Liver (tissue), 9 donors: ENCODE results near the gene DZIP1L. TPM values are rescaled to one million over a fixed set of nuclear protein-coding genes. Genes with fewer than 3 reads are reported as not detected.

Experiments
- DNase-seq: peaks from one replicate; pipeline ENCODE4 v3.0.0-alpha.2; 2017; ENCODE audit warnings: low spot score
- H3K27ac ChIP-seq, 2 donors: one replicate each; pipeline ENCODE4 v1.7.0; 2013; ENCODE audit warnings: inconsistent platforms in 2 of 2, low read length in 2 of 2, control low read depth in 1 of 2, low read depth in 1 of 2, mild to moderate bottlenecking in 1 of 2
- H3K27me3 ChIP-seq, 4 donors: one replicate each; pipeline versions ENCODE4 v1.6.1 to v1.7.0; 2013; ENCODE audit warnings: low read length in 3 of 4, inconsistent platforms in 1 of 4, mild to moderate bottlenecking in 1 of 4, moderate library complexity in 1 of 4; ENCODE audit not compliant: control insufficient read depth in 4 of 4, insufficient read depth in 4 of 4
- H3K36me3 ChIP-seq, 4 donors: one replicate each; pipeline versions ENCODE4 v1.6.1 to v1.7.0; 2013; ENCODE audit warnings: low read length in 3 of 4, mild to moderate bottlenecking in 3 of 4, low read depth in 1 of 4, moderate library complexity in 1 of 4; ENCODE audit not compliant: control insufficient read depth in 4 of 4, insufficient read depth in 3 of 4
- H3K4me1 ChIP-seq, 4 donors: one replicate each; pipeline versions ENCODE4 v1.6.1 to v1.7.0; 2013; ENCODE audit warnings: low read length in 3 of 4, mild to moderate bottlenecking in 3 of 4, moderate library complexity in 1 of 4; ENCODE audit not compliant: control insufficient read depth in 4 of 4, insufficient read depth in 4 of 4
- H3K4me3 ChIP-seq, 3 donors: one replicate each; pipeline versions ENCODE4 v1.6.1 to v1.7.0; 2013; ENCODE audit warnings: low read length in 3 of 3, control low read depth in 1 of 3, low read depth in 1 of 3, mild to moderate bottlenecking in 1 of 3
- H3K9ac ChIP-seq, 2 donors: one replicate each; pipeline ENCODE4 v1.7.0; 2013; ENCODE audit warnings: low read length in 2 of 2, mild to moderate bottlenecking in 2 of 2, moderate library complexity in 2 of 2, control low read depth in 1 of 2, low read depth in 1 of 2
- H3K9me3 ChIP-seq, 4 donors: one replicate each; pipeline versions ENCODE4 v1.6.1 to v1.7.0; 2013; ENCODE audit warnings: low read length in 3 of 4; ENCODE audit not compliant: control insufficient read depth in 4 of 4
- EGR1 ChIP-seq, 2 donors: IDR thresholded peaks; 2 replicates each; pipeline ENCODE4 v1.6.1; 2016 to 2018; ENCODE audit warnings: antibody characterized with exemption in 2 of 2, low read depth in 2 of 2
- FOXA1 ChIP-seq: IDR thresholded peaks from 2 replicates; pipeline ENCODE4 v1.6.1; 2016; ENCODE audit warnings: antibody characterized with exemption
- FOXA2 ChIP-seq: IDR thresholded peaks from 2 replicates; pipeline ENCODE4 v1.6.1; 2016; ENCODE audit warnings: antibody characterized with exemption
- HNF4A ChIP-seq, 2 donors: conservative IDR thresholded peaks; 2 replicates each; pipeline ENCODE4 v1.6.1; 2016; ENCODE audit warnings: antibody characterized with exemption in 2 of 2, mild to moderate bottlenecking in 2 of 2
- HNF4G ChIP-seq: IDR thresholded peaks from 2 replicates; pipeline ENCODE4 v1.6.1; 2016; ENCODE audit warnings: antibody characterized with exemption
- MAX ChIP-seq: IDR thresholded peaks from 2 replicates; pipeline ENCODE4 v1.6.1; 2016; ENCODE audit warnings: antibody characterized with exemption
- RAD21 ChIP-seq, 2 donors: IDR thresholded peaks; 2 replicates each; pipeline ENCODE4 v1.6.1; 2016; ENCODE audit warnings: antibody characterized with exemption in 2 of 2, mild to moderate bottlenecking in 2 of 2
- RXRA ChIP-seq, 2 donors: IDR thresholded peaks; 2 replicates each; pipeline ENCODE4 v1.6.1; 2017 to 2018; ENCODE audit warnings: antibody characterized with exemption in 2 of 2, mild to moderate bottlenecking in 1 of 2
- TAF1 ChIP-seq: conservative IDR thresholded peaks from 2 replicates; pipeline ENCODE4 v1.6.1; 2016; ENCODE audit warnings: antibody characterized with exemption, mild to moderate bottlenecking
- WGBS: extraction: QIAGEN DNeasy Blood & Tissue Kit; methylation state at CpG from one replicate; pipeline ENCODE4 v1.1.7; 2013; 5-methylcytosine and 5-hydroxymethylcytosine counted together
- polyA plus RNA-seq, 2 donors: library from polyadenylated mRNA; stranded (reverse) in 1 of 2; unstranded in 1 of 2; fragments of 200-250 nt in 1 of 2; fragments of >200 nt in 1 of 2; fragmentation: Nextera tagmentation in 1 of 2; extraction: Ambion mirVana in 1 of 2; gene quantifications; one replicate each; pipeline versions ENCODE4 v1.2.1 to v1.2.3, GENCODE V29; 2013 to 2015
- total RNA-seq, 2 donors: library from RNA; depleted of rRNA; stranded (reverse); fragments of >200 nt; gene quantifications; one replicate each; pipeline ENCODE4 v1.2.3, GENCODE V29; 2014
- TF ChIP-seq, protein P1 (sequence below): fragments of 150-350 bp; IDR thresholded peaks from 2 replicates; pipeline ENCODE4 v1.5.1; 2017; ENCODE audit warnings: improper control_type of control experiment, low read depth, low read length; ENCODE audit not compliant: missing input control
- donor health status: healthy.
- donor health status: healthy.
- donor health status: healthy.
- donor health status: healthy.
- donor health status: healthy.

Gene DZIP1L
- total and polyA plus RNA-seq, 4 donors: 0.62 to 5.9 (median 1.3) TPM

DNA sequence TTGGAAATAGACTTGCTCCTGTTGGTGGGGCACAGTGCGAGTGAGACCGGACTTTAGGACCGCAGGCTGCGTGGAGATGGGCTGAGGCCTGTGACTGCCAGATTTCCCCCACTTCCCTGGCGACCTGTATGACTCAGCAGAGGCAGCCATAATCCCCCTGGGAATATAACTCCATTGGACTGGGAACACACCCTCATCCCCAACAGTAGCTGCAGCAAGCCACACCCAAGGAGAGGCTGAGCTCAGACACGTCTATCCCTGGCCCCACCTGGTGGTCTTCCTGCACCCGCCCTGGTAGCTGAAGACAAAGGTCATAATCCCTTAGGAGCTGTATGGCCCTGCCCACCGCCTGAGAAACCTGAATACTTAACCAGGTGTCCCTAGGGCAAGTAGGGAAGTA, 42.6 kb downstream of the DZIP1L start:
- H3K36me3 ChIP-seq: no peaks in the 10 kb centered on the region

GRCh38 chr3:138070006-138070405, 45.4 kb downstream of the DZIP1L start:
- Histone ChIP-seq H3K27me3 (no peaks in the 10 kb centered on the region), H3K27ac (no peak overlapping the region), H3K9me3 (no peaks in the 10 kb centered on the region), H3K9ac (no peak overlapping the region), H3K36me3 (no peaks in the 10 kb centered on the region), H3K4me1 (no peaks in the 10 kb centered on the region), H3K4me3 (no peak overlapping the region)
- 88% methylated on average over 4 of the region's 4 CpGs for WGBS
- DNase-seq: no peak
- no peak for TF ChIP-seq RXRA (IDR thresholded peaks at IDR 0.05)
- no peak for TF ChIP-seq HNF4A (conservative IDR thresholded peaks at IDR 0.05)
- TF ChIP-seq EGR1 (IDR thresholded peaks at IDR 0.05; ENCODE audit: low read depth in 2 of 2): no peak
- no peak for TF ChIP-seq FOXA2
- TF ChIP-seq MAX: no peak
- no peak for TF ChIP-seq FOXA1
- TF ChIP-seq, protein P1, sequence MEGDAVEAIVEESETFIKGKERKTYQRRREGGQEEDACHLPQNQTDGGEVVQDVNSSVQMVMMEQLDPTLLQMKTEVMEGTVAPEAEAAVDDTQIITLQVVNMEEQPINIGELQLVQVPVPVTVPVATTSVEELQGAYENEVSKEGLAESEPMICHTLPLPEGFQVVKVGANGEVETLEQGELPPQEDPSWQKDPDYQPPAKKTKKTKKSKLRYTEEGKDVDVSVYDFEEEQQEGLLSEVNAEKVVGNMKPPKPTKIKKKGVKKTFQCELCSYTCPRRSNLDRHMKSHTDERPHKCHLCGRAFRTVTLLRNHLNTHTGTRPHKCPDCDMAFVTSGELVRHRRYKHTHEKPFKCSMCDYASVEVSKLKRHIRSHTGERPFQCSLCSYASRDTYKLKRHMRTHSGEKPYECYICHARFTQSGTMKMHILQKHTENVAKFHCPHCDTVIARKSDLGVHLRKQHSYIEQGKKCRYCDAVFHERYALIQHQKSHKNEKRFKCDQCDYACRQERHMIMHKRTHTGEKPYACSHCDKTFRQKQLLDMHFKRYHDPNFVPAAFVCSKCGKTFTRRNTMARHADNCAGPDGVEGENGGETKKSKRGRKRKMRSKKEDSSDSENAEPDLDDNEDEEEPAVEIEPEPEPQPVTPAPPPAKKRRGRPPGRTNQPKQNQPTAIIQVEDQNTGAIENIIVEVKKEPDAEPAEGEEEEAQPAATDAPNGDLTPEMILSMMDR: no peak
- TF ChIP-seq RAD21 (IDR thresholded peaks at IDR 0.05): no peak

More for the DNA sequence above, 42.6 kb downstream of the DZIP1L start:
- Histone ChIP-seq H3K9me3 (no peaks in the 10 kb centered on the region), H3K27me3 (peaks cover 0 to 4% (median 0%) of the 10 kb centered on the region in 4 donors), H3K9ac (no peak overlapping the region), H3K4me1 (no peaks in the 10 kb centered on the region), H3K27ac (no peak overlapping the region), H3K4me3 (no peak overlapping the region)
- WGBS: 93% methylated on average over 8 of the region's 8 CpGs
- TF ChIP-seq, protein P1: no peak
- TF ChIP-seq HNF4G: no peak
- no peak for TF ChIP-seq TAF1
- no peak for DNase-seq

DNA sequence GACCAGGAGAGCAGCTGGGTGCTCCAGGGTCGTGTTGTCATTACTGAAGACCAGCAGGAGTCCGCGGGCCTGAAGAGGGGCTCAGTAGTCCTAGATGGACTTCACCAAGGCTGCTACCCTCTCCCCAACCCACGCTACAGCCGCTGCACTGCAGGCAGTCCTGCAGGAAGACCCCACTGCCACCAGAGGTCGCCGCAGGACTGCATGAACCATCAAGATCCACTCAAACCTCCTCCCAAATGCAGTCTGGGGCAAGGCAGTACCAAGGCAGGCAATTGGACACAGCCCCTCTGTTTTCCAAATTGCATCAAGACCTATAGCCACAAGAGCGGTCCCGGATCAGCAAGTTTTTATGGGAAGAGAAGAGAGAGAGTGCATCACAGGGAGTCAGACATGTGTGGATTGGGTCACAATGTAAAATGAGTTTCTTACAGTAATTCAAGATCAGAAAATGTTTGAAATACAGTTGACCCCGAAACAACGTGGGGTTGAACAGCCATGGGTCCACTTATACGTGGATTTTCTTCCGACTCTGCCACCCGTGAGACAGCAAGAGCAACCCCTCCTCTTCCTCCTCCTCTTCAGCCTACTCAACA, 46.7 kb downstream of the DZIP1L start:
- Histone ChIP-seq H3K36me3 (no peaks in the 10 kb centered on the region), H3K9ac (no peak overlapping the region)
- WGBS: 25% methylated on average over 14 of the region's 14 CpGs

More for the DNA sequence above, 46.7 kb downstream of the DZIP1L start:
- H3K4me1 ChIP-seq: no peaks in the 10 kb centered on the region
- H3K27me3 ChIP-seq: no peaks in the 10 kb centered on the region
- no peak overlapping the region for H3K4me3 ChIP-seq
- no peaks in the 10 kb centered on the region for H3K9me3 ChIP-seq
- H3K27ac ChIP-seq: no peak overlapping the region
- TF ChIP-seq RAD21 (IDR thresholded peaks at IDR 0.05) (peak; percentile 95 to 98), FOXA1 (no peak)
- TF ChIP-seq, protein P1: peak; percentile 98
- DNase-seq: peak; percentile 80
